Loucy (cell line): ENCODE results near the gene FMO2.

ENCODE experiments used
- H2AFZ ChIP-seq: fragments of 200-600 bp; sonication (generic); 2 replicates; pipeline ENCODE4 v1.6.0; 2016; ENCODE audit warnings: antibody characterized with exemption, mild to moderate bottlenecking, low read length, moderate library complexity
- H3F3A ChIP-seq: fragments of 200-600 bp; 2 replicates; pipeline ENCODE4 v1.6.0; 2016; ENCODE audit warnings: antibody characterized with exemption, low read depth, mild to moderate bottlenecking
- H3K27me3 ChIP-seq: fragments of 200-600 bp; sonication (generic); 2 replicates; pipeline ENCODE4 v1.6.1; 2014; ENCODE audit warnings: low read length, mild to moderate bottlenecking; ENCODE audit not compliant: insufficient read depth, poor library complexity, severe bottlenecking
- H3K36me3 ChIP-seq: fragments of 200-600 bp; sonication (generic); 2 replicates; pipeline ENCODE4 v1.6.1; 2016; ENCODE audit warnings: low read length; ENCODE audit not compliant: insufficient read depth
- H3K4me1 ChIP-seq: fragments of 200-600 bp; sonication (generic); 2 replicates; pipeline ENCODE4 v1.5.1; 2014; ENCODE audit warnings: low read length, mild to moderate bottlenecking; ENCODE audit not compliant: insufficient read depth, poor library complexity, severe bottlenecking
- H3K4me2 ChIP-seq: fragments of 200-600 bp; sonication (generic); 2 replicates; pipeline ENCODE4 v1.6.0; 2014; ENCODE audit warnings: antibody characterized with exemption, low read length, low read depth, mild to moderate bottlenecking; ENCODE audit not compliant: poor library complexity, severe bottlenecking
- H3K4me3 ChIP-seq: fragments of 200-600 bp; sonication (generic); 2 replicates; pipeline ENCODE4 v1.5.1; 2014; ENCODE audit warnings: low read length, mild to moderate bottlenecking, mixed read lengths; ENCODE audit not compliant: poor library complexity, severe bottlenecking
- H3K79me2 ChIP-seq: fragments of 200-600 bp; sonication (generic); 2 replicates; pipeline ENCODE4 v1.6.1; 2014; ENCODE audit warnings: low read length; ENCODE audit not compliant: insufficient read depth
- H3K9ac ChIP-seq: fragments of 200-600 bp; sonication (generic); 2 replicates; pipeline ENCODE4 v1.6.0; 2014; ENCODE audit warnings: mild to moderate bottlenecking, low read depth, low read length, moderate library complexity; ENCODE audit not compliant: poor library complexity, severe bottlenecking
- H3K9me2 ChIP-seq: fragments of 200-600 bp; sonication (generic); replicated peaks from 2 replicates; pipeline ENCODE4 v1.6.1; 2016; ENCODE audit warnings: low read depth, low read length, mixed read lengths
- H3K9me3 ChIP-seq: fragments of 200-600 bp; sonication (generic); 2 replicates; pipeline ENCODE4 v1.6.1; 2014; ENCODE audit warnings: mild to moderate bottlenecking, antibody characterized with exemption, low read length, low read depth; ENCODE audit not compliant: insufficient read depth
- H4K20me1 ChIP-seq: fragments of 200-600 bp; sonication (generic); 2 replicates; pipeline ENCODE4 v1.6.0; 2014; ENCODE audit warnings: antibody characterized with exemption, low read length, mild to moderate bottlenecking; ENCODE audit not compliant: insufficient read depth, poor library complexity, severe bottlenecking
- CTCF ChIP-seq: fragments of 200-600 bp; sonication (generic); conservative IDR thresholded peaks from 2 replicates; pipeline ENCODE4 v1.5.1; 2014; ENCODE audit warnings: mild to moderate bottlenecking, antibody characterized with exemption, low read length
- EZH2phosphoT487 ChIP-seq: fragments of 200-600 bp; IDR thresholded peaks from 2 replicates; pipeline ENCODE4 v1.6.1; 2018; ENCODE audit warnings: antibody characterized with exemption, mild to moderate bottlenecking, moderate library complexity, borderline replicate concordance

Gene FMO2

GRCh38 chr1:171139890-171140289 lies 45.2 kb upstream of the FMO2 start:
- H3K27me3 ChIP-seq = no peaks in the 10 kb centered on the region
- H3K79me2 ChIP-seq = no peaks in the 10 kb centered on the region
- no peaks in the 10 kb centered on the region for H3K9me2 ChIP-seq
- H3K4me1 ChIP-seq = no peaks in the 10 kb centered on the region
- no peak overlapping the region for H3K9ac ChIP-seq
- no peaks in the 10 kb centered on the region for H3F3A ChIP-seq
- no peak overlapping the region for H3K4me3 ChIP-seq
- no peak overlapping the region for H3K4me2 ChIP-seq
- H4K20me1 ChIP-seq = no peaks in the 10 kb centered on the region
- H3K36me3 ChIP-seq = no peaks in the 10 kb centered on the region
- H3K9me3 ChIP-seq = no peaks in the 10 kb centered on the region
- TF ChIP-seq CTCF = no peak
- TF ChIP-seq EZH2phosphoT487 = no peak
- H2AFZ ChIP-seq = no peak overlapping the region

- Histone ChIP-seq H3K4me2 (no peak overlapping the region), H3K4me1 (no peaks in the 10 kb centered on the region), H3F3A (no peaks in the 10 kb centered on the region), H3K79me2 (no peaks in the 10 kb centered on the region), H3K9ac (no peak overlapping the region), H3K9me2 (no peaks in the 10 kb centered on the region), H3K4me3 (no peak overlapping the region), H3K27me3 (no peaks in the 10 kb centered on the region), H2AFZ (no peak overlapping the region), H3K9me3 (no peaks in the 10 kb centered on the region), H4K20me1 (no peaks in the 10 kb centered on the region), H3K36me3 (no peaks in the 10 kb centered on the region)
- TF ChIP-seq CTCF (no peak), EZH2phosphoT487 (no peak)
These were observed 44.7 kb upstream of the FMO2 start for GRCh38 chr1:171140401-171140800.

GRCh38 chr1:171140956-171141687 lies 44.0 kb upstream of the FMO2 start:
- H2AFZ ChIP-seq = no peak overlapping the region
- no peaks in the 10 kb centered on the region for H3K79me2 ChIP-seq
- H3F3A ChIP-seq = no peaks in the 10 kb centered on the region
- no peaks in the 10 kb centered on the region for H3K9me2 ChIP-seq
- no peaks in the 10 kb centered on the region for H3K36me3 ChIP-seq
- H3K27me3 ChIP-seq = no peaks in the 10 kb centered on the region
- TF ChIP-seq EZH2phosphoT487 = no peak
- TF ChIP-seq CTCF = no peak
- no peaks in the 10 kb centered on the region for H4K20me1 ChIP-seq
- no peak overlapping the region for H3K9ac ChIP-seq
- H3K4me3 ChIP-seq = no peak overlapping the region
- no peaks in the 10 kb centered on the region for H3K4me1 ChIP-seq
- H3K4me2 ChIP-seq = no peak overlapping the region
- H3K9me3 ChIP-seq = no peaks in the 10 kb centered on the region
